Left forelimb (tissue), 1 donor: Measurements from ENCODE around the gene AURKA.
A peak's percentile ranks its signal among the peaks of the same experiment; 100 is the strongest.

Experiments used
- DNase-seq: peaks from one replicate; pipeline ENCODE4 v3.0.0-alpha.2; 2018; ENCODE audit warnings: low spot score

Gene AURKA

DNA sequence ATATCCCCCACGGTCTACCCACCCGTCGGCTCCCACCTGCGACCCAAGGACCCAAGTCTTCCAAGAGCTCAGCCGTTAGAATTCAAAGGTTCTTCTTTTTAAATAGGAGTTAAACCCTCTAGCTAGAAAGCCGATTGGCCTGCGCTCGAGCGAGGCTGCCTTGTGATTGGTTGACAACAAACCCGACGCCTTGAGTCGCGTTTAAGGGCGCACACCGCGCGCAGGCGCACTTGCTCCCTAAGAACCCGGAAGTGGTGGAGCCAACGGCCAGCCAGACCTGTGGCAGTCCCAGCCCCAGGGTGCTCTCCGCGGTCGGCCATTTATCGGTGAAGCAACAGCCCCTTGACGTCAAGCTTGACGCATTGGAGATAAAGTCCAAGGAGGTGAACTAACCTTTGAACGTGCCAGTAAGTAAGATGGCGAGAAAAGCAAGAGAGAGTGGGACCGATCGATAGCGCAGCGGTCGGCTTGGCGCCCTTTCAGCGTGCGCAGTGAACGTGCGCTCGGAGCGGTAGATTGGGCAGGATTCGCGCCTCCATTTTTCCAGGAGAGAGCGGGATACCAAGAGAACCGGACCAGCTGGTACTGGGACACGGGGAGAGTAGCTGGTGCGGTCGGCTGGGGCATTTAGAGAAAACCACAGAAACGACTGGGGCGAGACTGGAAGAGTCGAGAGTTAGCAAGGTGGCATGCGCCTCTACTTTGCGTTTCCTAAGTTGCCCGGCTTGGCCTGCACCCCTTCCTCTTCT lies at the start of gene AURKA, which contains the start of gene CSTF1:
Gene AURKA (minus strand): TSS at position 84 of the 749 bp plus-strand sequence. CDS start 4,018 bp downstream, outside the sequence.
Gene CSTF1 (plus strand): TSS at position 514 of the 749 bp plus-strand sequence. CDS start 2,908 bp downstream, outside the sequence.
- DNase-seq, result peak; percentile 99

GRCh38 chr20:56440346-56441007 lies 48.5 kb upstream of the AURKA start:
- no peak for DNase-seq

- DNase-seq, result peak; percentile 81
Measured at GRCh38 chr20:56439771-56440291, 47.8 kb upstream of the AURKA start.

- DNase-seq, result no peak
Measured at GRCh38 chr20:56438284-56438683, 46.3 kb upstream of the AURKA start.

DNA sequence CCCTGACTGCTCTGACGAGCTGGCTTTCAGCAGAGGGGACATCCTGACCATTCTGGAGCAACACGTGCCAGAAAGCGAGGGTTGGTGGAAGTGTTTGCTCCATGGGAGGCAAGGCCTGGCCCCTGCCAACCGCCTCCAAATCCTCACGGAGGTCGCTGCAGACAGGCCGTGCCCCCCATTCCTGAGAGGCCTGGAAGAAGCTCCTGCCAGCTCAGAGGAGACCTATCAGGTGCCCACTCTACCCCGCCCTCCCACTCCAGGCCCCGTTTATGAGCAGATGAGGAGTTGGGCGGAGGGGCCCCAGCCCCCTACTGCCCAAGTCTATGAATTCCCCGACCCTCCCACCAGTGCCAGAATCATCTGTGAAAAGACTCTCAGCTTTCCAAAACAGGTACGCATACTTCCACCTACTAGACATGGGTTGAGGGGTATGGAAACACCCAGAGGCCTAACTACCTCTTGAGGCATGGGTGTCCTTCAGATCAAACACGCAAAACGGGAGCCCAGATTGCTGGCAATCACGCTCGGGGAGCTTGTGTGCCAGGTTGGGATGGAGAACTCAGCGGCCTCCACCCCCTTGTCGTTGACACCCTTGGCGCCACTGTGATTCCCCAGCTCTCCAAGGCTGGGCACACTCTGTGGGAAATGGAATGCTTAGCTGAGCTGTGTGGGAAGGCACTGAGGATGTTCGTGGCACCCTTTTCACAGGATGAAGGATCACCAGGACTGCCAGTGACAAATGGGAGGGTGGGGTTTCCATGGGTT lies 45.4 kb upstream of the AURKA start:
- no peak for DNase-seq

GRCh38 chr20:56433880-56434255 lies 41.9 kb upstream of the AURKA start:
- no peak for DNase-seq

DNA sequence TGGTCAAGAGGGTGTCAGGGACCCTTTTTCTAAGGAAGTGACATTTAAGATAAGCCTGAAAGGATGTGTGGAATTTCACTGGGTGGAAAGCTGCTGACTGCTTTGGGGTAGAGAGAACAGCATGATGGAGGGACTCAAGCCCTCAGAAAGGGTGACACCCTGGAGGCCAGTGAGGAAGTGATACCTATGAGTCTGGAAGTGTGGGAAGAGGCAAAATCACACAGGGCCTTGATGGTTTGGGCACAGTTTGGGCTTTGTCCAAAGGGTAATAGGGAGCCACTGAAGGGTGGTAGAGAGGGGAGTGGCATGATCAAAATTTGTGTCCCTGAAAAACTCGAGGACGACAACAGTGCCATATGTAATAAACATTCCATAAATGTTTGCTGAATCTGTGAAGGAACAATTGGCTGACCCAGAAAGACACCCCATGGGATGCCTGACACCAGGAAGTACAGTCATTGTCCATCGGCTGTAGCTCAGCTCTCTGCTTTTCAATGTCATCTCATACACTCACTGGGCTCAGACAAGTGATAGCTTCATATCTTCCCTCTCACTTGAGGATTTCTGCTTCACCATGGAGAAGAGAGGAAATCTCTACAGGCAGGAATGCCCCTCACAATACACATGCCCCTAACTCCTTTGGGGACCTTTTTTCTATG lies 41.3 kb upstream of the AURKA start:
- DNase-seq, result no peak

DNA sequence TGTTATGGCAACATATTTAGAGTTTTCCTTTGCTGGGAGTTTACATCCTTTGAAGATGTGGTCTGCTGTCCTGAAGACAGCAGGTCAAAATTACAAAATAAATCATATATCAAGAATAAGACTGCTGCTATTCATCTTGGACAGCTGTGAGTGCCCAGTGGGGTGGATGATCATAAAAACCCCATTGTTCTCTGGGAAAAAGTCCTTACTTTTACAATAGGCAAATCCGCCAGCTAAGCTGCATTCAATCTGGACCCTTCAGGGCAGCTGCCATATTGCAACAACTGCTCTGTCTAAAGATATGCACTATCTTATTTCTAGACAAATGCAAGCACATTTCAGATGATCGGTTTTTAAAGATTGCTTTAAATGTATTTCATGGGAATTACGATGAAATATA lies 39.5 kb upstream of the AURKA start:
- DNase-seq, result no peak

- DNase-seq, result no peak
Measured at GRCh38 chr20:56430957-56431356, 38.9 kb upstream of the AURKA start.

GRCh38 chr20:56430461-56430860 lies 38.4 kb upstream of the AURKA start:
- DNase-seq, result no peak

GRCh38 chr20:56429941-56430340 lies 37.9 kb upstream of the AURKA start:
- DNase-seq, result no peak

GRCh38 chr20:56429502-56429901 lies 37.5 kb upstream of the AURKA start:
- no peak for DNase-seq

GRCh38 chr20:56428881-56429280 lies 36.9 kb upstream of the AURKA start:
- DNase-seq, result no peak

DNA sequence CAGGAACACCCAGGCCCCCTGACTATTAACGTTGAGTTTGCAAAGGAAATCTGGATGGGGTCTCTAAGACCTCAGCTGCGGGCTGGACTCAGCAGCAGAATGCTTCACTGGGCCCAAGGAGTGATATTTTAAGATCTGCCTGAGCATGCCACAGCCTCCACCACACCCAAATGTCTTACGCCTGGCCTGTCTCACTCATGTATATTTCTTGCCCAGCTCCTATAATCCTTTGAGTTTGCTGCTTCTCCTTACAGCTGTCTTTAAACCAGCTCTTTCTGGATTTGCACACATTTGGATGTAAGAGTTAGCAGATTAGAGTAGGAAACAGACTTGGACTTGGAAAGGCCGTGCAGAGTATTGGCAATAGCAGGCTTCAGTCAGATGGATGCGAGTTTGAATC lies 36.4 kb upstream of the AURKA start:
- DNase-seq, result no peak

GRCh38 chr20:56427797-56428196 lies 35.8 kb upstream of the AURKA start:
- no peak for DNase-seq

GRCh38 chr20:56426926-56427325 lies 34.9 kb upstream of the AURKA start:
- no peak for DNase-seq

DNA sequence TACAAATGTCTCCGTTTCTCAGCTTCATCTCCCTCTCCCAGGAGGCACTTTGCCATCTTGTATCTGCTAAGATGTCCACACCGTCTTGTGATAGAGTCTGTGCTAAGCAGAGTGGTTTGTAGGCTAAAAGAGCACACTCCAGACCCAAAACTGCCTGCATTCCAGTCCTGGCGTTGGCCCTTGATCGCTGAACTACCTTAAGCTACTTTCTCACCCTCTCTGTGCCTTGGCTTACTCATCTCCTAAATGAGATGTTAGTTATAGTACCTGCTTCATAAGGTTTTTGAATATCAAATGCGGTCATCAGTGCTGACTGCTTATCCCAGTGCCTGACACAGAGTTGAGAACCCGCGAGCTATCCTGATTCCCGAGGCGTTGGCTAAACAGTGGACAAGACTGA lies 34.0 kb upstream of the AURKA start:
- no peak for DNase-seq

GRCh38 chr20:56424931-56425330 lies 32.9 kb upstream of the AURKA start:
- no peak for DNase-seq

DNA sequence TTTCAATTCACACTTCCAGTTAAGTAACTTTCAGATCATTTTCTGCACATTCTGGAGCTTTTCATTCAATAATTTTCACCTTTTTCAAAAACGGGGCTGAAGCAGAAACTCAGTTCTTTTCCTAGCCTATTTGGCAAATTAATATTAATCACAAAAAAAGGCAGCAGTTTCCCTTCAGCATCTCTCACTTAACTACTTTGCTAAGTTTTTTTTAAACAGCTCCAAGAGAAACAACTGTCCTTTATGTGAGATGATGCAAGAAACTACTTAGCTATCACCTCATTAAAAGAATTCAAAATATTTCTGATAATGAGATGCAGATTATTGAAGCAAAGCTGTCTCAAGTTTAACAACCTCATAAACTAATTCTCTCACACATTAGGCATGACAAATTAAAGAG lies 31.9 kb upstream of the AURKA start:
- DNase-seq, result no peak

GRCh38 chr20:56423211-56423610 lies 31.2 kb upstream of the AURKA start:
- DNase-seq, result no peak

DNA sequence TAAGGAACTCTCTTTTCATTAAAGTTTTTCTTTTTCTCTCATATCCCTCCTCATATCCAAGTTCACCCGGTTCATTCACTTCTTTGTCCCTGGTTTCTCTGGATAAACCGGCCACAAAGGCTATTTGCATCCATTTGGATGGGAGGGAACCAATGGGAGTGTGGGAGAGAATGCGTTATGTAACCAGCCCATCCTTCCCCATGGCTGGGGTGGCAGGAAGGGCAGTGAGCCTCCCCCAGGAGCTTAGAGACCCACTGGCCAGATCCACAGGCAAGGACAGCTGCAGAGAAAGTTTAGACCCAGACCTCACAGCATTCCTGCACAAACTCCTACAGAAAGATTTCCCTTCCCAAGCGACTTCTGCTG lies 30.8 kb upstream of the AURKA start:
- DNase-seq, result no peak
